Panc1 (cell line): ENCODE data around the gene ACSS1. TPM values are rescaled to one million over a fixed set of nuclear protein-coding genes. Genes with fewer than 3 reads are reported as not detected.

ENCODE experiments used
- ATAC-seq: fragments of 200-7000 bp; cut with Tn5 transposase; 2 replicates; pipeline ENCODE4 v1.9.1; 2020; ENCODE audit warnings: mild to moderate bottlenecking, moderate library complexity
- BruUV-seq: library from RNA; stranded (reverse); fragments of 400-500 nt; replicated peaks from 2 replicates; lab custom pipeline; 2021; lab: Mats Ljungman, UMichigan
- CTCF ChIA-PET: fragments of 300-600 bp; sonication (Branson Sonifier 250); formaldehyde crosslinking; loops from one replicate; lab custom pipeline; 2022; ENCODE audit warnings: antibody characterized with exemption; lab: Charles Lee
- POLR2A ChIA-PET: fragments of 300-600 bp; sonication (Branson Sonifier 250); formaldehyde crosslinking; loops from one replicate; lab custom pipeline; 2022; ENCODE audit warnings: antibody characterized with exemption; lab: Charles Lee
- DNase-seq: peaks from one replicate; pipeline ENCODE4 v3.0.0-alpha.2; 2010; ENCODE audit warnings: low read depth, low spot score
- H3K27ac ChIP-seq: 2 replicates; pipeline ENCODE4 v1.5.1; 2011; ENCODE audit warnings: mild to moderate bottlenecking, low read length, inconsistent platforms
- H3K27me3 ChIP-seq: fragments of 200-500 bp; sonication (Bioruptor generic); 2 replicates; pipeline ENCODE4 v1.6.0; 2014; ENCODE audit warnings: low read length, inconsistent platforms; ENCODE audit not compliant: control insufficient read depth, insufficient read depth
- H3K36me3 ChIP-seq: fragments of 200-500 bp; sonication (Bioruptor generic); 2 replicates; pipeline ENCODE4 v1.5.1; 2014; ENCODE audit warnings: inconsistent platforms, mild to moderate bottlenecking, low read length, moderate library complexity; ENCODE audit not compliant: control insufficient read depth, insufficient read depth
- H3K4me1 ChIP-seq: 2 replicates; pipeline ENCODE4 v1.5.1; 2011; ENCODE audit warnings: inconsistent platforms, mild to moderate bottlenecking, low read length, moderate library complexity; ENCODE audit not compliant: control insufficient read depth, insufficient read depth
- H3K4me3 ChIP-seq, 2 experiments: 2 replicates each; pipeline ENCODE4 v1.5.1; 2011 to 2012; ENCODE audit warnings: low read depth in 2 of 2, low read length in 2 of 2, mild to moderate bottlenecking in 2 of 2, inconsistent platforms in 1 of 2, moderate library complexity in 1 of 2
- H3K9me3 ChIP-seq: fragments of 200-500 bp; sonication (Bioruptor generic); 2 replicates; pipeline ENCODE4 v1.5.1; 2014; ENCODE audit warnings: low read depth, mild to moderate bottlenecking, inconsistent platforms, low read length, moderate library complexity; ENCODE audit not compliant: control insufficient read depth, insufficient read depth
- CTCF ChIP-seq: fragments of 450-650 bp; IDR thresholded peaks from 2 replicates; pipeline ENCODE4 v1.5.1; 2017; ENCODE audit warnings: mild to moderate bottlenecking
- POLR2AphosphoS5 ChIP-seq: IDR thresholded peaks from 2 replicates; pipeline ENCODE4 v1.6.1; 2012; ENCODE audit warnings: mild to moderate bottlenecking, low read depth, low read length, moderate library complexity
- REST ChIP-seq, 2 experiments: IDR thresholded peaks; 2 replicates each; pipeline ENCODE4 v1.6.1; 2011 to 2012; ENCODE audit warnings: low read depth in 2 of 2, control low read depth in 1 of 2, low read length in 1 of 2, mild to moderate bottlenecking in 1 of 2, moderate library complexity in 1 of 2; ENCODE audit not compliant: insufficient read depth in 1 of 2
- SIN3A ChIP-seq: IDR thresholded peaks from 2 replicates; pipeline ENCODE4 v1.6.1; 2012; ENCODE audit warnings: low read depth, mild to moderate bottlenecking, low read length, moderate library complexity, borderline replicate concordance; ENCODE audit not compliant: insufficient read depth
- TCF7L2 ChIP-seq: IDR thresholded peaks from 2 replicates; pipeline ENCODE4 v1.6.1; 2011; ENCODE audit warnings: mild to moderate bottlenecking, low read depth, low read length, inconsistent platforms
- in situ Hi-C: cut with HindIII; loops from 2 replicates; pipeline ENCODE4 v1.10.0; 2016; ENCODE audit warnings: low sequenced_read_pairs, low pct_unique_long_range_greater_than_20kb
- intact Hi-C: fragments of 100-400 bp; cut with micrococcal nuclease; formaldehyde crosslinking; loops from one replicate; pipeline ENCODE4 v1.10.0; 2022; ENCODE audit not compliant: unreplicated experiment
- total RNA-seq: library from RNA; stranded (reverse); gene quantifications from one replicate; pipeline ENCODE4 v1.2.1, GENCODE V29; 2021; ENCODE audit not compliant: unreplicated experiment

ACSS1 gene
- total RNA-seq, 1 experiment from 2014 or later = 32.2 TPM

GRCh38 chr20:25089096-25089495 is 31.2 kb upstream of the ACSS1 start:
- intact Hi-C loops (no loop called here), in situ Hi-C loops (no loop called here)
- no TSS peak for BruUV-seq
- no peak overlapping the region for H3K4me3 ChIP-seq
- ChIA-PET POLR2A (no interaction called here), CTCF (no interaction called here)
- ATAC-seq (no peak), DNase-seq (no peak)
- no peaks in the 10 kb centered on the region; the same call in 1 of the 2 replicates for H3K27me3 ChIP-seq
- no peak overlapping the region for H3K27ac ChIP-seq
- no peaks in the 10 kb centered on the region for H3K9me3 ChIP-seq
- peaks cover 9% of the 10 kb centered on the region for H3K4me1 ChIP-seq
- no peak for TF ChIP-seq SIN3A
- TF ChIP-seq TCF7L2 = no peak
- no peak for TF ChIP-seq REST (IDR thresholded peaks at IDR 0.05; ENCODE audit: insufficient read depth in 1 of 2, low read depth in 2 of 2, low read length in 1 of 2)
- TF ChIP-seq CTCF = no peak
- TF ChIP-seq POLR2AphosphoS5 = no peak
- no peaks in the 10 kb centered on the region for H3K36me3 ChIP-seq

GRCh38 chr20:25088267-25088666 is 30.3 kb upstream of the ACSS1 start:
- ChIA-PET CTCF (no interaction called here), POLR2A (no interaction called here)
- DNase-seq (no peak), ATAC-seq (no peak)
- peaks cover 14% of the 10 kb centered on the region for H3K4me1 ChIP-seq
- no peak overlapping the region for H3K4me3 ChIP-seq
- no peaks in the 10 kb centered on the region for H3K9me3 ChIP-seq
- in situ Hi-C loops = no loop called here
- no peaks in the 10 kb centered on the region; the same call in 1 of the 2 replicates for H3K27me3 ChIP-seq
- no peaks in the 10 kb centered on the region for H3K36me3 ChIP-seq
- intact Hi-C loops = no loop called here
- TF ChIP-seq TCF7L2 = no peak
- no peak for TF ChIP-seq SIN3A
- TF ChIP-seq POLR2AphosphoS5 = no peak
- no peak for TF ChIP-seq CTCF
- no peak for TF ChIP-seq REST (IDR thresholded peaks at IDR 0.05; ENCODE audit: insufficient read depth in 1 of 2, low read depth in 2 of 2, low read length in 1 of 2)
- no TSS peak for BruUV-seq
- H3K27ac ChIP-seq = no peak overlapping the region
